GM19025 (cell line): ENCODE results near the gene THSD8.
A peak's percentile ranks its signal among the peaks of the same experiment; 100 is the strongest.

Experiments
- ATAC-seq: cut with Tn5 transposase; IDR thresholded peaks from one replicate; pipeline ENCODE4 v1.9.1; 2021; ENCODE audit warnings: mild to moderate bottlenecking, low read depth, moderate library complexity; ENCODE audit not compliant: unreplicated experiment

The THSD8 gene

GRCh38 chr19:12801466-12802266 lies at the start of gene THSD8, which contains the start of gene PRDX2:
THSD8 (plus strand) TSS chr19:12802069; CDS start chr19:12802072, 3 bp downstream.
PRDX2 (minus strand) TSS chr19:12801800; CDS start chr19:12801261, 539 bp downstream.
- ATAC-seq, result no peak

GRCh38 chr19:12754465-12755196 lies 47.2 kb upstream of the THSD8 start:
- ATAC-seq, result no peak

GRCh38 chr19:12756150-12756883 lies 45.6 kb upstream of the THSD8 start:
- ATAC-seq, result no peak

- no peak for ATAC-seq
These were observed 44.2 kb upstream of the THSD8 start for GRCh38 chr19:12757544-12758274.

GRCh38 chr19:12759686-12760085 lies 42.2 kb upstream of the THSD8 start:
- no peak for ATAC-seq

- no peak for ATAC-seq
These were observed 38.8 kb upstream of the THSD8 start for GRCh38 chr19:12763100-12763499.

GRCh38 chr19:12764698-12765097 lies 37.2 kb upstream of the THSD8 start:
- ATAC-seq, result no peak

- peak; percentile 58 for ATAC-seq
These were observed 35.8 kb upstream of the THSD8 start for GRCh38 chr19:12766051-12766521.

GRCh38 chr19:12767150-12767549 lies 34.7 kb upstream of the THSD8 start:
- ATAC-seq, result no peak

- ATAC-seq, result no peak
These were observed 34.2 kb upstream of the THSD8 start for GRCh38 chr19:12767666-12768065.

GRCh38 chr19:12769689-12770088 lies 32.2 kb upstream of the THSD8 start:
- ATAC-seq, result no peak

GRCh38 chr19:12770922-12771321 lies 30.9 kb upstream of the THSD8 start:
- no peak for ATAC-seq

- ATAC-seq, result no peak
These were observed 29.5 kb upstream of the THSD8 start for GRCh38 chr19:12772323-12772722.

- ATAC-seq, result no peak
These were observed 28.3 kb upstream of the THSD8 start for GRCh38 chr19:12773571-12773970.

- ATAC-seq, result no peak
These were observed 27.0 kb upstream of the THSD8 start, which contains the start of gene HOOK2 for GRCh38 chr19:12774588-12775555. HOOK2 (minus strand) TSS chr19:12775552; CDS start chr19:12775449, 103 bp downstream.

GRCh38 chr19:12777217-12778016 lies 24.5 kb upstream of the THSD8 start:
- ATAC-seq, result no peak

GRCh38 chr19:12778017-12778904 lies 23.6 kb upstream of the THSD8 start:
- no peak for ATAC-seq
